SK-N-SH (cell line): ENCODE results near the gene PRICKLE2. TPM values are rescaled to one million over a fixed set of nuclear protein-coding genes. Genes with fewer than 3 reads are reported as not detected.

Experiments
- CTCF ChIA-PET: fragments of 300-600, 350-600 bp; formaldehyde crosslinking; extraction: SDS; loops from one replicate; lab custom pipeline; 2021; lab: Yijun Ruan, JAX
- POLR2A ChIA-PET: fragments of 350-600 bp; sonication (Branson Sonifier 250); formaldehyde crosslinking; extraction: SDS; loops from one replicate; lab custom pipeline; 2020; ENCODE audit warnings: antibody characterized with exemption, inconsistent platforms; lab: Yijun Ruan, JAX
- DNase-seq: peaks from one replicate; pipeline ENCODE4 v3.0.0; 2012
- H2AFZ ChIP-seq: fragments of 200-600 bp; sonication (generic); 2 replicates; pipeline ENCODE4 v1.8.1; 2016; ENCODE audit warnings: antibody characterized with exemption, mild to moderate bottlenecking, low read depth
- H3F3A ChIP-seq: fragments of 200-600 bp; sonication (generic); replicated peaks from 2 replicates; pipeline ENCODE3; 2016; ENCODE audit warnings: antibody characterized with exemption, mild to moderate bottlenecking; ENCODE audit not compliant: insufficient read depth
- H3K27ac ChIP-seq, 2 experiments: fragments of 200-500 bp in 1 of 2; fragments of 200-600 bp in 1 of 2; sonication (Bioruptor generic) in 1 of 2; sonication (generic), shearing (Covaris generic) in 1 of 2; 2 replicates each; pipeline versions ENCODE4 v1.5.1 to v1.6.1; 2014 to 2016; ENCODE audit warnings: low read depth in 2 of 2, inconsistent platforms in 1 of 2, low read length in 1 of 2, mild to moderate bottlenecking in 1 of 2, mixed read lengths in 1 of 2
- H3K27me3 ChIP-seq: fragments of 200-600 bp; sonication (generic), shearing (Covaris generic); 2 replicates; pipeline ENCODE4 v1.6.1; 2016; ENCODE audit warnings: mixed run types; ENCODE audit not compliant: insufficient read depth
- H3K36me3 ChIP-seq, 2 experiments: fragments of 200-500 bp in 1 of 2; fragments of 200-600 bp in 1 of 2; sonication (Bioruptor generic) in 1 of 2; sonication (generic) in 1 of 2; replicated peaks in 1 of 2; 2 replicates each; pipeline versions ENCODE3 to v1.5.1; 2014 to 2016; ENCODE audit warnings: low read length in 1 of 2, mild to moderate bottlenecking in 1 of 2; ENCODE audit not compliant: insufficient read depth in 2 of 2, control insufficient read depth in 1 of 2
- H3K4me1 ChIP-seq, 2 experiments: fragments of 200-500 bp in 1 of 2; fragments of 200-600 bp in 1 of 2; sonication (Bioruptor generic) in 1 of 2; sonication (generic), shearing (Covaris generic) in 1 of 2; 2 replicates each; pipeline versions ENCODE4 v1.5.1 to v1.6.1; 2014 to 2016; ENCODE audit warnings: low read depth in 1 of 2, low read length in 1 of 2, mixed run types in 1 of 2; ENCODE audit not compliant: insufficient read depth in 2 of 2, control insufficient read depth in 1 of 2
- H3K4me2 ChIP-seq: fragments of 200-600 bp; sonication (generic), shearing (Covaris generic); 2 replicates; pipeline ENCODE4 v1.6.1; 2017; ENCODE audit warnings: mixed run types
- H3K4me3 ChIP-seq, 2 experiments: fragments of 200-500 bp in 1 of 2; fragments of 200-600 bp in 1 of 2; sonication (Bioruptor generic) in 1 of 2; sonication (generic), shearing (Covaris generic) in 1 of 2; 2 replicates each; pipeline versions ENCODE4 v1.5.1 to v1.8.1; 2014 to 2016; ENCODE audit warnings: low read depth in 2 of 2, inconsistent platforms in 1 of 2, low read length in 1 of 2, mild to moderate bottlenecking in 1 of 2, mixed read lengths in 1 of 2, moderate library complexity in 1 of 2
- H3K79me2 ChIP-seq: fragments of 200-600 bp; sonication (generic); 2 replicates; pipeline ENCODE4 v1.8.1; 2017; ENCODE audit warnings: mild to moderate bottlenecking; ENCODE audit not compliant: insufficient read depth
- H3K9ac ChIP-seq: fragments of 200-600 bp; sonication (generic); 2 replicates; pipeline ENCODE4 v1.6.1; 2017; ENCODE audit warnings: mixed run types
- H3K9me2 ChIP-seq: fragments of 200-600 bp; sonication (generic); 2 replicates; pipeline ENCODE4 v1.6.1; 2017; ENCODE audit warnings: mixed run types
- H3K9me3 ChIP-seq: fragments of 200-600 bp; sonication (generic); 2 replicates; pipeline ENCODE4 v1.6.1; 2017; ENCODE audit warnings: mixed run types, mild to moderate bottlenecking, moderate library complexity
- H4K20me1 ChIP-seq: fragments of 200-600 bp; sonication (generic); 2 replicates; pipeline ENCODE4 v1.6.1; 2017; ENCODE audit warnings: mild to moderate bottlenecking, mixed run types; ENCODE audit not compliant: insufficient read depth
- CHD2 ChIP-seq: fragments of 150-350 bp; IDR thresholded peaks from 2 replicates; pipeline ENCODE4 v1.6.1; 2018; ENCODE audit warnings: low read length; ENCODE audit not compliant: partially characterized antibody
- EP300 ChIP-seq, 2 experiments: IDR thresholded peaks; 2 replicates each; pipeline versions ENCODE4 v1.4.0 to v1.6.1; 2012; ENCODE audit warnings: borderline replicate concordance in 1 of 2, low read depth in 1 of 2, low read length in 1 of 2
- EZH2phosphoT487 ChIP-seq: fragments of 200-600 bp; sonication (generic); IDR thresholded peaks from 2 replicates; pipeline ENCODE4 v1.6.1; 2017; ENCODE audit warnings: low read depth, mixed run types, mild to moderate bottlenecking, antibody characterized with exemption, moderate library complexity, borderline replicate concordance
- FOXJ3 ChIP-seq: sonication (generic); formaldehyde crosslinking; IDR thresholded peaks from 2 replicates; pipeline ENCODE4 v1.5.1; 2020; ENCODE audit warnings: mild to moderate bottlenecking, missing genetic modification reagents
- FOXM1 ChIP-seq: IDR thresholded peaks from 2 replicates; pipeline ENCODE4 v1.4.0; 2012; ENCODE audit warnings: low read depth, mild to moderate bottlenecking
- GABPA ChIP-seq: IDR thresholded peaks from 2 replicates; pipeline ENCODE4 v1.4.0; 2012; ENCODE audit warnings: low read depth, mild to moderate bottlenecking
- JUND ChIP-seq: IDR thresholded peaks from 2 replicates; pipeline ENCODE4 v1.4.0; 2012
- MAX ChIP-seq: IDR thresholded peaks from 2 replicates; pipeline ENCODE4 v1.4.0; 2012; ENCODE audit warnings: low read depth
- MEF2A ChIP-seq: IDR thresholded peaks from 2 replicates; pipeline ENCODE4 v1.4.0; 2012; ENCODE audit warnings: low read depth, borderline replicate concordance
- MXI1 ChIP-seq: IDR thresholded peaks from 2 replicates; pipeline ENCODE4 v1.6.1; 2012; ENCODE audit warnings: mild to moderate bottlenecking, low read depth, low read length, improper control_type of control experiment
- RCOR1 ChIP-seq: fragments of 150-350 bp; IDR thresholded peaks from 2 replicates; pipeline ENCODE4 v1.6.1; 2017; ENCODE audit warnings: antibody characterized with exemption, low read length
- RFX5 ChIP-seq: IDR thresholded peaks from 2 replicates; pipeline ENCODE4 v1.6.1; 2012; ENCODE audit warnings: mild to moderate bottlenecking, improper control_type of control experiment, low read length
- RXRA ChIP-seq: IDR thresholded peaks from 2 replicates; pipeline ENCODE4 v1.4.0; 2012; ENCODE audit warnings: low read depth, mild to moderate bottlenecking, borderline replicate concordance
- SMC3 ChIP-seq: IDR thresholded peaks from 2 replicates; pipeline ENCODE4 v1.6.1; 2012; ENCODE audit warnings: low read depth, low read length, improper control_type of control experiment
- TCF12 ChIP-seq: IDR thresholded peaks from 2 replicates; pipeline ENCODE4 v1.4.0; 2012
- TEAD4 ChIP-seq: IDR thresholded peaks from 2 replicates; pipeline ENCODE4 v1.4.0; 2012; ENCODE audit warnings: mild to moderate bottlenecking, borderline replicate concordance; ENCODE audit not compliant: insufficient read depth
- YY1 ChIP-seq: IDR thresholded peaks from 2 replicates; pipeline ENCODE4 v1.4.0; 2012; ENCODE audit warnings: low read depth, mild to moderate bottlenecking
- ZBTB33 ChIP-seq: IDR thresholded peaks from 2 replicates; pipeline ENCODE4 v1.4.0; 2012; ENCODE audit warnings: low read depth, borderline replicate concordance
- WGBS: methylation state at CpG from one replicate; pipeline ENCODE4 v1.1.6; 2017; ENCODE audit warnings: low lambda C conversion rate; 5-methylcytosine and 5-hydroxymethylcytosine counted together
- polyA plus RNA-seq, 3 experiments: library from polyadenylated mRNA; depleted of rRNA; stranded (reverse); fragments of >200 nt; gene quantifications; 2 replicates each; pipeline ENCODE4 v1.2.3, GENCODE V29; 2012
- TF ChIP-seq, protein P1 (sequence below): IDR thresholded peaks from 2 replicates; pipeline ENCODE4; 2012

The PRICKLE2 gene
- polyA plus RNA-seq, 1 of the 3 experiments (the other 2 are of a cell fraction), result 0.67 TPM

GRCh38 chr3:64167868-64168267 lies 57.4 kb downstream of the PRICKLE2 start:
- no peak for DNase-seq
- Histone ChIP-seq H3F3A (no peaks in the 10 kb centered on the region), H3K79me2 (no peaks in the 10 kb centered on the region), H3K4me1 (peaks cover 0 to 8% of the 10 kb centered on the region in 2 experiments; a peak in 2 of 4 replicates), H3K27ac (no peak overlapping the region), H3K36me3 (no peaks in the 10 kb centered on the region), H3K27me3 (no peaks in the 10 kb centered on the region), H3K9ac (no peak overlapping the region), H3K4me3 (no peak overlapping the region), H3K4me2 (no peak overlapping the region), H2AFZ (no peak overlapping the region), H3K9me2 (no peaks in the 10 kb centered on the region), H4K20me1 (no peaks in the 10 kb centered on the region), H3K9me3 (no peaks in the 10 kb centered on the region)
- ChIA-PET POLR2A (no interaction called here), CTCF (interaction anchor here (0.9 to 4.4 kb wide), 5 partner anchors 16 to 317 kb away, joined by 3 to 27 read pairs (median 5); no protein-coding TSS in a partner anchor)
- WGBS, result 92% methylated on average over 1 of the region's 1 CpG
- TF ChIP-seq MXI1, result no peak
- TF ChIP-seq RFX5, result no peak
- no peak for TF ChIP-seq FOXJ3 (CRISPR knock-in tag)
- TF ChIP-seq EZH2phosphoT487, result no peak
- TF ChIP-seq MAX, result no peak

- no peaks in the 10 kb centered on the region for H3K9me2 ChIP-seq
- H3F3A ChIP-seq, result no peaks in the 10 kb centered on the region
- H3K4me3 ChIP-seq, result no peak overlapping the region
- H3K4me2 ChIP-seq, result no peak overlapping the region
- no peak overlapping the region for H2AFZ ChIP-seq
- H3K4me1 ChIP-seq, result peaks cover 0 to 10% of the 10 kb centered on the region in 2 experiments; a peak in 2 of 4 replicates
- no peak for TF ChIP-seq TEAD4
- no peak for TF ChIP-seq CHD2
- no peak for TF ChIP-seq ZBTB33
- TF ChIP-seq GABPA, result no peak
- TF ChIP-seq, protein P1, sequence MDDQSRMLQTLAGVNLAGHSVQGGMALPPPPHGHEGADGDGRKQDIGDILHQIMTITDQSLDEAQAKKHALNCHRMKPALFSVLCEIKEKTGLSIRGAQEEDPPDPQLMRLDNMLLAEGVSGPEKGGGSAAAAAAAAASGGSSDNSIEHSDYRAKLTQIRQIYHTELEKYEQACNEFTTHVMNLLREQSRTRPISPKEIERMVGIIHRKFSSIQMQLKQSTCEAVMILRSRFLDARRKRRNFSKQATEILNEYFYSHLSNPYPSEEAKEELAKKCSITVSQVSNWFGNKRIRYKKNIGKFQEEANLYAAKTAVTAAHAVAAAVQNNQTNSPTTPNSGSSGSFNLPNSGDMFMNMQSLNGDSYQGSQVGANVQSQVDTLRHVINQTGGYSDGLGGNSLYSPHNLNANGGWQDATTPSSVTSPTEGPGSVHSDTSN, result no peak
- no peak for TF ChIP-seq RXRA
- no peak for TF ChIP-seq YY1
- TF ChIP-seq TCF12, result no peak
- TF ChIP-seq MEF2A, result no peak
- no peak for TF ChIP-seq SMC3
- TF ChIP-seq EP300 (IDR thresholded peaks at IDR 0.05; ENCODE audit: borderline replicate concordance in 1 of 2, low read depth in 1 of 2, low read length in 1 of 2), result no peak
- TF ChIP-seq FOXM1, result no peak
- no peak for TF ChIP-seq JUND
- TF ChIP-seq RCOR1, result no peak
- CTCF ChIA-PET, result interaction anchor here (0.9 to 4.4 kb wide), 11 partner anchors 8 to 317 kb away, joined by 3 to 27 read pairs (median 3); no protein-coding TSS in a partner anchor
- H3K27ac ChIP-seq, result no peak overlapping the region
- WGBS, result 91% methylated on average over 4 of the region's 4 CpGs
- no peaks in the 10 kb centered on the region for H3K36me3 ChIP-seq
- POLR2A ChIA-PET, result no interaction called here
- H3K79me2 ChIP-seq, result no peaks in the 10 kb centered on the region
- H4K20me1 ChIP-seq, result no peaks in the 10 kb centered on the region
- DNase-seq, result no peak
- H3K9me3 ChIP-seq, result no peaks in the 10 kb centered on the region
- H3K9ac ChIP-seq, result no peak overlapping the region
- H3K27me3 ChIP-seq, result no peaks in the 10 kb centered on the region
Measured at GRCh38 chr3:64167351-64167750, 57.9 kb downstream of the PRICKLE2 start.
